ENCODE measurements around the gene TTI1.

- TF ChIP-seq CTCF (IDR thresholded peaks at IDR 0.05; ENCODE audit: low read length) = peak; percentile 21; the same call in 1 of the 2 replicates
- TF ChIP-seq EZH2 (IDR thresholded peaks at IDR 0.05; ENCODE audit: borderline replicate concordance, low read length) = no peak
Observed at GRCh38 chr20:37941332-37941731, 91.9 kb downstream of the TTI1 start.
